Epidermal melanocyte (primary cell): Measurements from ENCODE around the gene ZNF254.
"Not testable (repeated sequence)": the region's sequence is repeated elsewhere in the genome, so short reads cannot be mapped to it uniquely, and the experiment has no call there.

Experiments
- DNase-seq: peaks from one replicate; pipeline ENCODE4 v3.0.0; 2011; ENCODE audit warnings: low spot score; ENCODE audit not compliant: insufficient read length

Gene ZNF254

DNA sequence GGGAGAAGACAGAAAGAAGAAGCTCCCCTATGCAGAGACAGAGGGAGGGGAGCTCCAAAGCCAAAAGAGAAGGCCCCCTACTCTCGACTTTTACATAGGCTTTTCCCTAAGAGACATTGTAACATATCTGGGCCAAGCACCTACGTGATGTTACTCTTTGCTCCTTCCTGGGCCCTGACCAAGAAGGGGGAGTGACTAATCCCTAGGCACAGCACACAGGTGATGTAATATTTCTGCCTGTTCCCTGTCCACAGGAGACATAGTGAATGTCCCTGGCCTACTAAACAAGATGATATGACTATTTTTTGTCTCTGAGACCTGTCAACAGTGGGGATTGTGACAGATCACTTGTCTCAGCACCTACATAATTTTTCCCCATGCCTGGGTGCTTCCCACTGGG, 15.9 kb upstream of the ZNF254 start:
- no peak for DNase-seq

DNA sequence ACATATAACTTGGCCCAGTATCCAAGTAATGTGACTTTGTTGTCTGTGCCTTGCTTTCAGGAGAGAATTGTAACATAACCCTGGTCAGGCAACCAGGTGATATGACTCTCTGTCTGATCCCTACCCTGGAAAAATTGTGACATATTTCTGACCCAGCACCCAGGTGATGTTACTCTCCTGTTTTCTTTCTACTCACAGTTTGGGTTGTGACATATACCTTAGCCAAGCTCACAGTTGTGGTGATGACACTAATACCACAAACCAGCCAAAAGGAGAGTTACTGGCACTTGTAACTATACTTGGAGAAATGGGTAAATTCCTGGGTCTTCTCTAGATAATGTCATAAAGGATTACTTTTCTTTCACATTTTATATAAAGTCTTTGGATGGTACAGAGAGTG, 14.3 kb upstream of the ZNF254 start:
- no peak for DNase-seq

DNA sequence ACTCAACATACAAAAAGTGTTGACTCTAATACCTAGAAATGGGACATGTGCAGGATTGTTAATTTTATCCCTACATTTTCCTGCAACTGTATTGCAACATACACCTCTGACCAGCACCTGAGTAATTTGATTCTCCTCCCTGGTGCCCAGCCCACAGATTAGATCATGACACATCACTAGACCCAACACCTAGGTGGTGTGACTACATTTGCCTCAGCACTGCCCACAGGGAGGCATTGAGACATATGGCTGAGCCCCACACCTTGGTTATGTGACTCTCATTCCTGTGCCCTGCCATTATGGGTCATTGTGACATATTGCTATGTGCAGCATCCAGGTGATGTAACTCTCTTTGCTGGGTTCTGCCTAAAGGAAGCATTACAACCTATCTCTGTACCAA, 13.2 kb upstream of the ZNF254 start:
- no peak for DNase-seq

DNA sequence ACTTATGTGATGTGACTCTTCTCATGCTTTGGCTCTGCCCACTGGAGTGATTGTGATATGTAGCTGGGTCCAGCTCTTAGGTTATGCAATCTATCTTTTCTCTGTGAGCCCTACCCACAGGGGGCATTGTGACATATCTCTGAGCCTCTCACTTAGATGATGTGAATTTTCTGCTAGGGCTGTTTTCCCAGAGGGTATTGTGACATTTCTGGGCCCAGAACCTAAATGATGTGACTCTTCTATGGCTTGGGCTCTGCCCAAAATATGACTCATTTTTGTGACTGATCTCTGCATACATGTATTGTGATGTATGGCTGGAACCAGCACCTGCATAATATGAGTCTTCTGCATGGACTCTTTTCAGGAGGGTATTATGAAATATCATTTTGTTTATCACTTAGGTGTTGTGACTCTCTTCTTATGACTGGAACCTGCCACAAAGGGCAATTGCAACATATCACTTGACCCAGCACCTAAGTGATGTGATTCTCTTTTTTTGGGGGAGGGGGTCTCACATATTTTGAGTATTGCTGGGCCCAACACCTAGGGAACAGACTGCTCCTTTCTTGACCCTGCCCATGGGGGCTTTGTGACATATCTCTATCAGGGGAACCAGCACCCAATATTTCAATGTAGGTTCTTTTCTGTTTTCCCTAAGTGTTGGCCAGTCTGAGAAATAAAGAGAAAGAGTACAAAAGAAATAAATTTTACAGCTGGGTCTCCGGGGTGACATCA, 12.1 kb upstream of the ZNF254 start:
- DNase-seq, result no peak

DNA sequence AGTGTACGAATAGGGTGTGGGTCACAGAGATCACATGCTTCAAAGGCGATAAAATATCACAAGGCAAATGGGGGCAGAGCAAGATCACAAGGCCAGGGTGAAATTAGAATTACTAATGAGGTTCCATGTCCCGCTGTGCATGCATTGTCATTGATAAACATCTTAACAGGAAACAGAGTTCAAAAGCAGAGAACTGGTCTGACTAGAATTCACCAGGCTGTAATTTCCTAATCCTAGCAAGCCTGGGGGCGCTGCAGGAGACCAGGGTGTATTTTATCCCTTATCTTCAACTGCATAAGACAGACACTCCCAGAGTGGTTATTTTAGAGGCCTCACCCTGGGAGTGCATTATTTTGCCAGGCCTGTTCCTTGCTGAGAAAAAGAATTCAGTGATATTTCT, 11.5 kb upstream of the ZNF254 start:
- DNase-seq, result not testable (repeated sequence)

DNA sequence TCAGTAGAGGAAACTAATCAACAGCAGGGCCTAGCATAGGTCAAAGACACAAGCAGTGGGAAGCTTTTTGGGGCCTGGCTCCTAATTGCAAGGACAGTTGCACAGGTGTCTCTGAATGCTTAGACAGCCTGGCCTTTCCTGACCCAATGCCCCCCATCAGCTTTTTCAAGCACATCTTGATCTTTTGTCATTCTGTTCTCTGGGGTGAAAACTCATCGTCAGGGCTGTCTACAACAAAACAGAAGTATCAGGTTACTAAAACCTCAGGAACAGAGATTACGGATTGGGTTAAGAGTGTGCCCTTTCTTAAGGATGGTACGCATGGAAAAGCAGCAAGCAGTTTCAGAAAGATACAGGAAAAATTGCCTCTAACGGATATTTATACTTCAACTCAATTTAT, 8.3 kb upstream of the ZNF254 start:
- no peak for DNase-seq

DNA sequence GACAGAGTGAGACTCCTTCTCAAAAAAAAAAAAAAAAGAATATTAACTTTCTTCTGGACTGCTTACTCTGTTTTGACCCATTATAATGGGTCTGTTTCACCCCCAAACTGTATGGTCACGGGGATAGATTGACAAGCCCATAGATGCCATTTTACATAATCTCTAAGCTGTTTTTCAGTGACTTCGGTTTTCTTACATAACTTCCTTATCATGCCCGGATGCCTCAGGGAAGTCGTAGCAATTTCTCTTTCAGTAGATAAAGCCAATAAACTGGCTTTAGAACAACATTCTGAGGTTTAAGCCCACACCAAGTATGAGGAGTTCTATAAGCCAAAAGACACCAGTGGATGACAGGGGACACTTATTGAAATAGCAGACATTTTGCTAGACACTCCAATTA, 5.9 kb upstream of the ZNF254 start:
- no peak for DNase-seq

DNA sequence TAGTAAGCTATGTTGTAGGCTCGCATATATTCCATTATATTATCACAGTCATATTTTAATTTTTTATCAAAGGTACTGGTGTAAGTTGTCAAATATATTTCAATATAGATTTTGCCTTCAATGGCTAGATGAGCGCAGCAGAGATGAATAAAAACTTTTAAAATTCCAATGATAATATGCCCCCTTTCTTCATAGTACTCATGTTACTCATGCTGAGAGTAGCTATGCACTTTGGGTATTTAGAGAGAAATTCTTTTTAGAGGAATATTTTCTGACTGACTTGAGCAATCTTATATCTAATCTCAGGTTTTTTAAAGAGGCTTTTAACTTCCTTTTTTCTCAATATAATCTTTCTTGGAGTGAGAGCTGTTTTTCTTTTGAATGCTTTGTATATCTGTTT, 11.4 kb downstream of the ZNF254 start:
- no peak for DNase-seq

DNA sequence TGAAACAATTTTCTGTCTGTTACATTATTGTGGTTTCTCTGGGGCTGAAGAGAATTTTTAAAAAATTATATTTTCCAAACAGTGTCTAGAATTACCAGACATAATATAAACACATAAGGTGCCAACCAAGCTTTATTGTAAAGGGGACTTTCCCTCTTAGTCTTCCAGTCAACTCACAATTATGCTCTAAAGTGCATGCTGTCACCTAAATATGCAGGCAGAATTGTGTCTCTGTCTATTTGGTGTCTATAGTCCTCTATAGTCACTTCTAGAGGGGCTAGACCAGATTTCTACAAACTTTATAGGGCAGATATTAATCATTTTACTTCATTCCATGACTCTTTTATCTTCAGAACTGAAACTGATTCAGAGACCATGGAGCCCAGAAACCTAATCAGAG, 12.8 kb downstream of the ZNF254 start:
- no peak for DNase-seq

DNA sequence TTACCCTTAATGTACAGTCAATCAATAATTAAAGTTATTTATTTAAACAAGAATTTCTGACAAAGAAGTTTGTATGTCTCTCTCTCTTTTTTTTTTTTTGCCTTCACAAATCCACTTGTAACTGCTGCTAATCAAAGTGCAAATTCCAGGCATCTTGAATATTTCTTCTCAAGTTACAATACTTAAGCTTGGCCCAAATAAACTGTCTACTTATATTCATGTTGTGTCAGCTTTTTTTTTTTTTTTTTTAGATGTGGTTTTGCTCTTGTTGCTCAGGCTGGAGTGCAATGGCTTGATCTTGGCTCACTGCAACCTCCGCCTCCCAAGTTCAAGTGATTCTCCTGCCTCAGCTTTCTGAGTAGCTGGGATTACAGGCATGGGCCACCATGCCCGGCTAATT, 13.6 kb downstream of the ZNF254 start:
- DNase-seq, result not testable (repeated sequence)

DNA sequence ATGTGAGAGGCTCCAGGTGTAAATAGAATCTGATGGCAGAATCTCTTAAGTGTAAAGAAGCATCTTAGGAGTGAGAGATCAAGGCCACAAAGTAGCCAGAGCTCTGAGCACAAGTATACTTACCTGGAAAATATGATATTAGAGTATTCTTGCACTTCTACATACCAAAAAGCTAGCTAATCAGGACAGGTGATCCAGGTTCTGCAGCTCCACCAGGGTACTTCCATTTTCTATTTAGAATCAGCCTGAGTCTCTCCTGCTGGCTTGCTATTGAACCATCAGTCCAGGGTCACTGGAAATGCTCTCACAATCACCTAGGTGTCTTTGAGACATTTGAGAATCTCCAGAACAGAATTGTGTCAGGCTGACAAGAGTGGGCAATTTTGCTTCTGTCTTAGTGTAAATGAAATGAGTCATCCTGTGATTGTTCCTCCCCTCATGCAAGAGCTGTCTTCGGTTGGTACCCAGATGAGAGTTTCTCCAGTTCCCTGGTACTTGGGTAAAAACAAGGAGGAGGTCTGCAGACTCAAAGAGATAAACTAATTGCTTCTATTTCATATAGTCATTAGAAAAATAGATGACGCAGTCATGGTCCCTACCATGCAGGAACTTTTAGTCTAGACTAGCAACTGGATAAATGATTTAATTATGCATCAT, 14.6 kb downstream of the ZNF254 start:
- DNase-seq, result no peak

DNA sequence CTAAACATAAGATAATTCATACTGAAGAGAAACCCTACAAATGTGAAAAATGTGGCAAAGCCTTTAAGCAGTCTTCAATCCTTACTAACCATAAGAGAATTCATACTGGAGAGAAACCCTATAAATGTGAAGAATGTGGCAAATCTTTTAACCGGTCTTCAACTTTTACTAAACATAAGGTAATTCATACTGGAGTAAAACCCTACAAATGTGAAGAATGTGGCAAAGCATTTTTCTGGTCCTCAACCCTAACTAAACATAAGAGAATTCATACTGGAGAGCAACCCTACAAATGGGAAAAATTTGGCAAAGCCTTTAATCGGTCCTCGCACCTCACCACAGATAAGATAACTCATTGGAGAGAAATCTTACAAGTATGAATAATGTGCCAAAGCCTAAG, 40.6 kb downstream of the ZNF254 start:
- DNase-seq, result no peak

DNA sequence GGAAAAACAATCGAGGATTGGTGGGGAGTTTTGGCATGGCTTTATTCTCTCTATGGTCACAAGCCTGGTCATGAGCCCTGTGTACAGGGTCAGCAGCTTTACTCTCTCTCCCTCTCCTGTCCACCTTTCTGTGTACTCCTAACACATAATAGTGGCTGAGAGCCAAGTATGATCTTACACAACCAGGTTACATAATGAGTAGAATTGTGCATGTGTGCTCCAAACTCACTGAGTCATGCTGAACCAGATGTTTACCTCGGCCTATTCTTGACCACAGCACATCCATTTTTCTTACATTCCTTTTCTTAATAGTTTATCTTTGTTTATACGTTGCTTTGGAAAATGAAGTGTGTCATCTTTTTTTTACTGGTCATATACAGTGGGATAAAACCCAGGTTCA, 53.1 kb downstream of the ZNF254 start:
- DNase-seq, result no peak

DNA sequence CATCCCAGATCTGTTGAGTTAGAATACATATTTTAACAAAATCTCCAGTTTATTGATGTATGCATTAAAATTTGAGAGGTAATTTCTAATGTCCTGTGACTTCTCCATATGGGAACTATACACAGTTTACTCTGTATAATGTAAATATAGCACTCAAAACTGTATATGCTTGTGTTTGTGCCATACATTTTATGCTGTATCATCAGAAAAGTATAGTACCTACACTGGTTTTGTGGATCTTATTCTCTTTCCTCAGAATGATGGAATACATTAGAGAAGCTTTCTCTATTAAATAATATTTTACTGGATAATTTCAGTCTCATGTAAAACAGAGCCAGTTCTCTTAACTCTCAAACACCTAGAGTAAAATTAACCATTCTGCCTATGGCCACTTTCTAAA, 53.6 kb downstream of the ZNF254 start:
- DNase-seq, result no peak

DNA sequence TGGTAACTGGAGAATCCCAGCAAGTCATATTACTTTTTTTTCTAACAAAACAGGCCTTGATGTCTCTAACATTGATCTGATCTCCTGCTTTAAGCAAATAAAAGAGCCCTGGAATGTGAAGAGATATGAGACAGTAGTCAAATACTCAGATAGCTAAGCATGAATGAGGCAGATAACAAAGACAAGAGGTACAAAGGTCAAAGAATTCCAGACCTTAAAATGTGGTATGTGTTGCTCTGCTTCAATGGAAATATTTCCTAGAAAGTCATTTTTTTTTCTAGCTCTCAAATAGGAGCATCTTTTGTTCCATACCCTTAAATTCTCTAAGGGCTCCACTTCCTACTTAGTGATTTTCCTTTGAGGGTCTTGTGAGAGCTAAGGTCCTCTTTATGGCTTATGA, 54.6 kb downstream of the ZNF254 start:
- DNase-seq, result no peak

DNA sequence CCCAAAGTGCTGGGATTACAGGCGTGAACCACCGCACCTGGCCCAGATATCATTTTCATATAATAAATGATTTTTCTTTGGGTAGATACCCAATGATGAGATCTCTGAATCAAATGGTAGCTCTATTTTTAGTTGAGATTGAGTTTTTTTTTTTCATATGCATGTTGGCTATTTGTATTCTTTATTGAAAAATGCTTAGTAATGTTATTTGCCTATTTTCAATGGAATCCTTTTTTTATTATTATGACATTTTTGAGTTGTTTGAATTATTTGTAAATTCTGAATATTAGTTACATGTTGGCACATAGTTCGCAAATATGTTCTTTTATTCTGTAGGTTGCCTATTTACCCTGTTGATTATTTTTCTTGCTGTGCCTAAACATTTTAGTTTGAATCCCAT, 55.8 kb downstream of the ZNF254 start:
- no peak for DNase-seq

DNA sequence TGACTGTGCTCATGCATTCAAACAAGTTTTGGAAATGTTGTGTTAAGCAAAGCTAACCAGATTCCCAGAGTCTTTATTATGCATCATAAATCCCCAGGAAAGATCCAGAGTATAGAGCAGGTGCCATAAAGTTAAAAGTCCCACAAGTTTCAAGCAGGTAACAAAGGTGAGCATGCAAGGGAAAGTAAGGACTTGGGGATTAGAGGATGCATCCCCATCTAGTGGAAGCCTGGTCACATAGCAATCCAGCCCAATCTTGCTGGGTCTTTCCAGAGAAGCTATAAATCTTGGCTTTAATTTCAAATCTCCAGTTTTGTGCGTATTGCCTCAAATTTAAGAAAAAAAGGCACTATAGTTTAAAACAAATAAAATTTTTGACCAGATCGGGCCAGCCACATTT, 72.7 kb downstream of the ZNF254 start:
- no peak for DNase-seq

DNA sequence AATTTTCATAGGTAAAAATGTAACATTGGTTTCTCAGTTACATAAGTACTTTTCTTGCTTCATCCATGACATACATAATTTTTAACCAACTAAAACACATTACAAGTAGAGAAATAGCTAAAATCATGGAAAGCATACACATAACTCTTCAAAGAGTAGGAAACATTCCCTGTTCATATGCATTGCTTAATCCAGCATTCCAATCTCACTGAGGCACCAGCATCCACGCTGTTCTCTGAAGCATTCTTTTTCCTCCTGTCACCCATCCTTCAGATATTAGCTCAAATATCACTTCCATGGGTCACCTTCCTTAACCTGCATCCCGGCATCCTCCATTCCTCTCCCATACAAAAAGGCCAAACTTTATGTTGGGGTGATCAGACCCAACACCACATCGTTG, 79.1 kb downstream of the ZNF254 start:
- no peak for DNase-seq

DNA sequence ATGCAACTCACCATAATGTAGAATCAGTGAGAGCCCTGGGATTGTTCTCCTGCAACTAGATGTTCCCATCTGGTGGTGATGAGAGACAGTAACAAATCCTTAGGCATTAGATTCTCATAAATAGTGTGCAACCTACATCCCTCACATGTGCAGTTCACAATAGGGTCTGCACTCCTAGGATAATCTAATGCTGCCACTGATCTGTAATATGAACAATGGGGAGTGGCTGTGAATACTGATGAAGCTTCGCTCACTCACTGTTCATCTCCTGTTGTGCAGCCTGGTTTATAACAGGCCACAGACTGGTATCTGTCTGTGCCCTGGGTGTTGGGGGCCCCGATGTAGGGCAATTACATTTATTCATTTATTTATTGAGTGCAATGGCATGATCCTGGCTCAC, 86.9 kb downstream of the ZNF254 start:
- DNase-seq, result no peak

DNA sequence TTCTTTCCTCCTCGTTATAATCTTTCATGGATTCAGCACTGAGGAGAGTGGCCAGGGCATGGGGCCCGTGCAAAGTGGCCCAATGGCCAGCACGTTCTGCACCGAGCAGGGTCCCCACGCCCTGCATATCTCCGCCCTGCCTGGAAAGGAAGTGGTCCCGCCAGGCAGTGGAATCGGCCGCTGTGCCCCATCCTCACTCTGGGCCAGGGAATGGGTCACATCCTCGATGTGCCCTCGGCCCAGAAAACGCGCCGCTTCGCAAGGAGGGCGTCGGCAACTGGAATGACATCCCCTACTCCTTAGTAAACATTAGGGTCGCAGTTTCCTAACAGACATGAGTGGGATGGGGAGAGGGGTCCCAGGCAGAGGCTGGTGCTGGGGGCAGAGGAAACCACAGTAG, 90.7 kb downstream of the ZNF254 start:
- DNase-seq, result no peak

DNA sequence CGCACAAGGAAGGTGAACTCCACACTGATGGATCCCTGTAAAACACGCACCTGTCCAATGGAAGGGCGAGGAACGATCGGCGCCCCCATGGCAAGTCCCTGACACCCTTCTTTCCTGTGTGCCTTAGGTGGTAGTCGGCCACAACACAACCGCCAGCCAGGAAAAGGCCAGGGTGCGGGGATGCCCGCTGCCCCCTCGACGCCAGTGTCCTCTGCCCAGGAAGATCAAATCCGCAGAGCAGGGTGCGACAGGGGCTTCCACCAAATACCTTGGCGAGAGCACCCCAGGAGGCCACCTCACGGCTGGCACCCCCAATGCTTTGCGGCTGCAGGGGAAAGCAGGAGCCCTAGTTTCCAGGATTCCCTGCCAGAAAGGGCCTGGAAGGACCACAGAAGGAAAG, 91.2 kb downstream of the ZNF254 start:
- no peak for DNase-seq
